A673 (cell line): ENCODE measurements around the gene NRXN3.

Experiments used
- EZH2 ChIP-seq: fragments of 200-600 bp; sonication (generic); IDR thresholded peaks from 2 replicates; pipeline ENCODE4 v1.6.1; 2017; ENCODE audit warnings: borderline replicate concordance, low read depth, mild to moderate bottlenecking, mixed read lengths, antibody characterized with exemption, low read length; ENCODE audit not compliant: poor library complexity, severe bottlenecking
- TF ChIP-seq, protein P1 (sequence below): fragments of 300-800, 200-600 bp; sonication (generic); conservative IDR thresholded peaks from 2 replicates; pipeline ENCODE4 v1.5.1; 2017; ENCODE audit warnings: low read depth, mild to moderate bottlenecking, antibody characterized with exemption, low read length, moderate library complexity, mixed read lengths

DNA sequence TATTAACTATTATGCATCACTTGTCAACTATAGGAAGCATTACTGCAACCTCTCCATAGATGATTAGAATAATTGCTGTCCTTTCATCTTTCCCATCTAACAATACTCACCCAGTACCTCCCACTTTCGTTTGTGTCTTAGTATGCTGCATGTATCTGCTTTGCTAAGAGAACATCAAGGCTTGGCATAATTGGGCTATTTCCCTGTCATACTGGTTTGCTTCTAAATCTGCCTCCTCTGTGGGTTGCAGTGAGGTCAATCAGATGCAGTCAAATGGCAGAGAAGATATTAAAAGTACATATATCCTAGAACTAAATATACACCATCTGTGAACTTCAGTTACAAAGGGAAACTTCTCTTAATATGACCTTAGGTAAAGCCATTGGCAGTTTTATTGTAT is 1330.3 kb downstream of the NRXN3 start:
- TF ChIP-seq, protein P1, sequence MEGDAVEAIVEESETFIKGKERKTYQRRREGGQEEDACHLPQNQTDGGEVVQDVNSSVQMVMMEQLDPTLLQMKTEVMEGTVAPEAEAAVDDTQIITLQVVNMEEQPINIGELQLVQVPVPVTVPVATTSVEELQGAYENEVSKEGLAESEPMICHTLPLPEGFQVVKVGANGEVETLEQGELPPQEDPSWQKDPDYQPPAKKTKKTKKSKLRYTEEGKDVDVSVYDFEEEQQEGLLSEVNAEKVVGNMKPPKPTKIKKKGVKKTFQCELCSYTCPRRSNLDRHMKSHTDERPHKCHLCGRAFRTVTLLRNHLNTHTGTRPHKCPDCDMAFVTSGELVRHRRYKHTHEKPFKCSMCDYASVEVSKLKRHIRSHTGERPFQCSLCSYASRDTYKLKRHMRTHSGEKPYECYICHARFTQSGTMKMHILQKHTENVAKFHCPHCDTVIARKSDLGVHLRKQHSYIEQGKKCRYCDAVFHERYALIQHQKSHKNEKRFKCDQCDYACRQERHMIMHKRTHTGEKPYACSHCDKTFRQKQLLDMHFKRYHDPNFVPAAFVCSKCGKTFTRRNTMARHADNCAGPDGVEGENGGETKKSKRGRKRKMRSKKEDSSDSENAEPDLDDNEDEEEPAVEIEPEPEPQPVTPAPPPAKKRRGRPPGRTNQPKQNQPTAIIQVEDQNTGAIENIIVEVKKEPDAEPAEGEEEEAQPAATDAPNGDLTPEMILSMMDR: no peak
- no peak for TF ChIP-seq EZH2
